Measurements from ENCODE around the gene NHERF2.
"Not testable (repeated sequence)": the region's sequence is repeated elsewhere in the genome, so short reads cannot be mapped to it uniquely, and the experiment has no call there.

NHERF2 gene

GRCh38 chr16:2007081-2007836, 19.4 kb upstream of the NHERF2 start:
- no peak for DNase-seq

- no peak for DNase-seq
Measured at GRCh38 chr16:2008009-2008526, 18.6 kb upstream of the NHERF2 start.

- no peak for DNase-seq
Measured at GRCh38 chr16:2008631-2009163, 18.0 kb upstream of the NHERF2 start.

- no peak for DNase-seq
Measured at GRCh38 chr16:2009164-2009711, 17.5 kb upstream of the NHERF2 start.

GRCh38 chr16:2009791-2010510, 16.8 kb upstream of the NHERF2 start, which contains the start of gene ZNF598:
Gene ZNF598, minus strand, starts transcription at chr16:2009821.
- peak; percentile 74 to 87 for DNase-seq

GRCh38 chr16:2011726-2012125, 15.0 kb upstream of the NHERF2 start:
- DNase-seq: not testable (repeated sequence)

GRCh38 chr16:2013527-2013926, 13.2 kb upstream of the NHERF2 start:
- DNase-seq: no peak

GRCh38 chr16:2015117-2015946, 11.4 kb upstream of the NHERF2 start:
- DNase-seq: no peak

GRCh38 chr16:2015947-2016208, 10.8 kb upstream of the NHERF2 start:
- DNase-seq: no peak

GRCh38 chr16:2016407-2016922, 10.2 kb upstream of the NHERF2 start:
- no peak for DNase-seq

- DNase-seq: no peak
Measured at GRCh38 chr16:2019518-2019920, 7.2 kb upstream of the NHERF2 start, which contains the start of gene NPW. Gene NPW, plus strand, starts transcription at chr16:2019785.

GRCh38 chr16:2019921-2020831, 6.5 kb upstream of the NHERF2 start:
- no peak for DNase-seq

GRCh38 chr16:2022723-2023091, 4.0 kb upstream of the NHERF2 start:
- no peak for DNase-seq

GRCh38 chr16:2023092-2024031, 3.3 kb upstream of the NHERF2 start:
- DNase-seq: peak; percentile 94 to 98

- no peak for DNase-seq
Measured at GRCh38 chr16:2024032-2024420, 2.7 kb upstream of the NHERF2 start.

GRCh38 chr16:2025251-2025650, 1.5 kb upstream of the NHERF2 start:
- no peak for DNase-seq

- DNase-seq: no peak
Measured at GRCh38 chr16:2025878-2026460, 733 bp upstream of the NHERF2 start.

GRCh38 chr16:2027024-2028010, 615 bp downstream of the NHERF2 start:
- DNase-seq: no peak

GRCh38 chr16:2028146-2028545, 1.4 kb downstream of the NHERF2 start:
- DNase-seq: no peak

Data from NCI-H187 (cell line).